K562 (cell line): ENCODE measurements around the gene CTCF. TPM values are rescaled to one million over a fixed set of nuclear protein-coding genes. Genes with fewer than 3 reads are reported as not detected.

Experiments used
- ATAC-seq: fragments of 200-7000 bp; cut with Tn5 transposase; 3 replicates; pipeline ENCODE4 v1.9.1; 2020; ENCODE audit warnings: moderate library complexity
- BruUV-seq: library from RNA; stranded (reverse); fragments of 400-500 nt; replicated peaks from 2 replicates; lab custom pipeline; 2021; lab: Mats Ljungman, UMichigan
- CTCF ChIA-PET: fragments of 300-600 bp; formaldehyde crosslinking; extraction: SDS; loops from one replicate; lab custom pipeline; 2021; ENCODE audit warnings: low intra/inter-chr PET ratio; lab: Yijun Ruan, JAX
- POLR2A ChIA-PET: fragments of 300-600, 350-650 bp; sonication (Branson Sonifier 250); formaldehyde crosslinking; extraction: SDS; loops from one replicate; lab custom pipeline; 2021; ENCODE audit warnings: antibody characterized with exemption, inconsistent platforms; lab: Yijun Ruan, JAX
- DNase-seq, 4 experiments: peaks; one replicate each; pipeline versions ENCODE4 v3.0.0 to v3.0.0-alpha.2; 2011 to 2018; ENCODE audit warnings: low spot score in 3 of 4, mixed read lengths in 3 of 4; ENCODE audit errors: extremely low read depth in 1 of 4
- FAIRE-seq: peaks from 2 replicates; lab custom pipeline; 2011; peaks lifted over from hg19 to GRCh38; lab: Jason Lieb, UNC
- H2AFZ ChIP-seq: 2 replicates; pipeline ENCODE4 v1.6.0; 2011; ENCODE audit warnings: low read depth, low read length, control low read depth, inconsistent platforms
- H3K27ac ChIP-seq: fragments of 200-600 bp; 3 replicates; pipeline ENCODE4 v1.8.0; 2011; ENCODE audit warnings: low read depth, mild to moderate bottlenecking, control low read depth, inconsistent platforms, low read length, moderate library complexity, mixed read lengths; ENCODE audit errors: extremely low read depth
- H3K27me3 ChIP-seq, 2 experiments: fragments of 300-600 bp in 1 of 2; 2 replicates in 1 of 2; 3 replicates in 1 of 2; pipeline versions ENCODE4 v1.6.0 to v1.8.0; 2011; ENCODE audit warnings: inconsistent platforms in 2 of 2, low read length in 2 of 2, mild to moderate bottlenecking in 1 of 2, mixed read lengths in 1 of 2, moderate library complexity in 1 of 2; ENCODE audit not compliant: control insufficient read depth in 2 of 2, insufficient read depth in 2 of 2
- H3K36me3 ChIP-seq: fragments of 300-600 bp; 3 replicates; pipeline ENCODE4 v1.8.0; 2011; ENCODE audit warnings: mild to moderate bottlenecking, low read length, inconsistent platforms; ENCODE audit not compliant: control insufficient read depth, insufficient read depth
- H3K4me1 ChIP-seq, 2 experiments: fragments of 200-600 bp in 1 of 2; replicated peaks in 1 of 2; 2 replicates in 1 of 2; 3 replicates in 1 of 2; pipeline versions ENCODE4 v1.5.1 to v1.8.0; 2011; ENCODE audit warnings: inconsistent platforms in 2 of 2, low read length in 2 of 2, mild to moderate bottlenecking in 1 of 2, mixed read lengths in 1 of 2, moderate library complexity in 1 of 2; ENCODE audit not compliant: control insufficient read depth in 2 of 2, insufficient read depth in 2 of 2
- H3K4me2 ChIP-seq: 2 replicates; pipeline ENCODE4 v1.6.1; 2011; ENCODE audit warnings: low read length, control low read depth, inconsistent platforms, mixed read lengths; ENCODE audit not compliant: insufficient read depth
- H3K4me3 ChIP-seq: fragments of 200-600 bp; sonication (generic), shearing (Covaris generic); 2 replicates; pipeline ENCODE4 v1.5.1; 2016; ENCODE audit warnings: control low read depth, inconsistent platforms
- H3K79me2 ChIP-seq: fragments of 200-600 bp; 3 replicates; pipeline ENCODE4 v1.8.0; 2011; ENCODE audit warnings: low read length, inconsistent platforms; ENCODE audit not compliant: control insufficient read depth, insufficient read depth
- H3K9ac ChIP-seq, 2 experiments: 2 replicates each; pipeline versions ENCODE4 v1.6.0 to v1.6.1; 2011; ENCODE audit warnings: low read depth in 2 of 2, low read length in 2 of 2, control low read depth in 1 of 2, inconsistent platforms in 1 of 2, mild to moderate bottlenecking in 1 of 2, mixed read lengths in 1 of 2; ENCODE audit not compliant: insufficient read depth in 1 of 2
- H3K9me1 ChIP-seq: one replicate; pipeline ENCODE4 v1.6.0; 2011; ENCODE audit warnings: inconsistent platforms, mild to moderate bottlenecking, low read length, moderate library complexity; ENCODE audit not compliant: control insufficient read depth, insufficient read depth
- H3K9me3 ChIP-seq: replicated peaks from 2 replicates; pipeline ENCODE4 v1.5.1; 2011; ENCODE audit warnings: low read depth, low read length, inconsistent platforms; ENCODE audit not compliant: control insufficient read depth, insufficient read depth
- H4K20me1 ChIP-seq: replicated peaks from 2 replicates; pipeline ENCODE4 v1.6.1; 2011; ENCODE audit warnings: low read length, inconsistent platforms, mixed read lengths; ENCODE audit not compliant: control insufficient read depth, insufficient read depth
- FOXJ2 ChIP-seq: fragments of 200-800 bp; sonication (Bioruptor generic); IDR thresholded peaks from 2 replicates; pipeline ENCODE4 v1.6.1; 2016; ENCODE audit warnings: missing genetic modification characterization, missing compliant biosample characterization
- GTF2E2 ChIP-seq: fragments of 200-800 bp; sonication (Bioruptor generic); IDR thresholded peaks from 2 replicates; pipeline ENCODE4 v1.6.1; 2016; ENCODE audit warnings: missing genetic modification characterization, missing compliant biosample characterization
- HNRNPH1 ChIP-seq: fragments of 200-400 bp; formaldehyde crosslinking; optimal IDR thresholded peaks from 2 replicates; pipeline ENCODE3; 2017; ENCODE audit warnings: low read depth, mild to moderate bottlenecking, low read length, moderate library complexity
- MCM2 ChIP-seq: fragments of 450-650 bp; IDR thresholded peaks from 2 replicates; pipeline ENCODE4 v1.6.1; 2017; ENCODE audit warnings: low read depth, mild to moderate bottlenecking
- MCM7 ChIP-seq, 2 experiments: fragments of 450-650 bp; IDR thresholded peaks; 2 replicates each; pipeline ENCODE4 v1.6.1; 2016 to 2018
- SREBF1 ChIP-seq: fragments of 150-350 bp; IDR thresholded peaks from 2 replicates; pipeline ENCODE4 v1.6.1; 2014; ENCODE audit warnings: antibody characterized with exemption, low read depth, low read length, borderline replicate concordance
- TCF7 ChIP-seq: sonication (generic); IDR thresholded peaks from 2 replicates; pipeline ENCODE4 v1.6.1; 2016; ENCODE audit warnings: antibody characterized with exemption, borderline replicate concordance
- ZNF24 ChIP-seq: fragments of 450-650 bp; IDR thresholded peaks from 2 replicates; pipeline ENCODE4 v1.6.1; 2016
- ZNF696 ChIP-seq: fragments of 250-450 bp; sonication (Bioruptor Pico); conservative IDR thresholded peaks from 2 replicates; pipeline ENCODE4 v1.4.0; 2020; ENCODE audit warnings: mild to moderate bottlenecking, moderate library complexity
- WGBS: fragments of 100-300 bp; shearing (Covaris generic); methylation state at CpG from one replicate; pipeline ENCODE4 v1.1.6; 2016; ENCODE audit warnings: low coverage, mixed read lengths; ENCODE audit not compliant: insufficient coverage; ENCODE audit errors: missing lambda C conversion rate; 5-methylcytosine and 5-hydroxymethylcytosine counted together
- in situ Hi-C: fragments of 300-500 bp; cut with MboI; formaldehyde crosslinking; loops from 4 replicates; pipeline ENCODE4 v1.15.0; 2018; ENCODE audit warnings: inconsistent platforms, mixed read lengths
- intact Hi-C: fragments of 100-400 bp; cut with micrococcal nuclease; formaldehyde crosslinking; loops from 2 replicates; pipeline ENCODE4 v1.14.2; 2022
- polyA plus RNA-seq, 8 experiments: library from polyadenylated mRNA; depleted of rRNA in 4 of 8; stranded (reverse) in 5 of 8; unstranded in 3 of 8; fragments of >200 nt; fragmentation: Nextera tagmentation in 2 of 8; fragmentation: Illumina TruSeq in 1 of 8; extraction: Ambion mirVana in 2 of 8; extraction: Trizol in 1 of 8; gene quantifications; 2 replicates each; pipeline versions ENCODE4 v1.2.1 to v1.2.3, GENCODE V29; 2011 to 2014; ENCODE audit warnings: inconsistent platforms in 1 of 8, missing spikeins in 1 of 8
- total RNA-seq, 7 experiments: library from RNA; depleted of rRNA in 6 of 7; stranded (reverse); fragments of >200 nt in 6 of 7; fragmentation: Illumina TruSeq in 2 of 7; extraction: Trizol in 2 of 7; gene quantifications; 2 replicates each; pipeline versions ENCODE4 v1.2.1 to v1.2.3, GENCODE V29; 2011 to 2021; ENCODE audit warnings: low replicate concordance in 1 of 7
- TF ChIP-seq, protein P1 (sequence below): fragments of 450-650 bp; IDR thresholded peaks from 2 replicates; pipeline ENCODE4 v1.6.1; 2017; ENCODE audit warnings: mild to moderate bottlenecking, moderate library complexity
- TF ChIP-seq, protein P2 (sequence below): fragments of 450-650 bp; conservative IDR thresholded peaks from 2 replicates; pipeline ENCODE4 v1.6.1; 2016; ENCODE audit warnings: missing genetic modification characterization, low read depth, mild to moderate bottlenecking, control low read depth, missing compliant biosample characterization

Gene CTCF
- total and polyA plus RNA-seq, 9 of the 15 experiments (the other 6 are each of a cell fraction or from before 2014, with no cell fraction given): 7.8 to 49.2 (median 33.9) TPM

DNA sequence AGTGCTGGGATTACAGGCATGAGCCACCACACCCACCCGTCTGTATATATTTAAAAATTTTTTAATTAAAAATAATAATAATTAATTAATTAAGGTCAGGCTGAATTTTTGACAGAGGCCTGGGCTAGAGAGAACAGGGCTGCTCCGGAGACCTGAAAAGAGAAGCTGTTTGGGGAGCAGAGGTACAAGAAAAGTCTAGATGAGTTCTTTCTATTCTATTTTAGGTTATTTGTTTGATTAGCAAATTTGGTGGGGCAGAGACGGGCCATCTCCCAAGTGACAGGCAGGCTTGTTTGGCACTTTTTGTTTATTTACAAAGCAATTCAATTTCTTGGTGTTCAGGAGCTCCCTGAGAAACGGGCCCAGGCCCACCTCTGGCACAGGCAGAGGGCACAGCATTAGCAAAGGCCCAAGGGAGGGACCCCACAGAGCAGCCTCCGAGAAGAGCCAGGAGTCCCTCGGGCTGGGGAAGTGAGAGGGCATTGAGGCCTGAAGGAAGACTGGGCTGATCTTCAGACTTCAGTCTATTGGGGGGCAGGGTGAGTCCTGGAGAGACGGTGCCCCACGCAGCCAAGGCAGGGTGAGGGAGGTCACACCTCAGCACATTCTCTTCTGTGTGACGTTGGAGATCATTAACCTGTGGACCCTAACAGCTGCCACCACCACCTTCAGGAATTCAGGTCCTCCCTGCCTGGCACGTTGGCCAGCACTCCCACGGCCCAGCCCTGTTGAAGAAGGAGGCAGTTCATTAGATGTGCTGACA, 44.5 kb upstream of the CTCF start:
- Histone ChIP-seq H3K9ac (peak overlapping the region in 1 of 2 experiments; percentile 72; a peak in 1 of 4 replicates), H4K20me1 (no peaks in the 10 kb centered on the region), H3K9me3 (no peaks in the 10 kb centered on the region), H3K27ac (no peak overlapping the region), H3K4me1 (peaks cover 2 to 10% of the 10 kb centered on the region in 2 experiments; a peak in 4 of 5 replicates), H3K79me2 (no peaks in the 10 kb centered on the region), H3K4me2 (no peak overlapping the region), H3K36me3 (no peaks in the 10 kb centered on the region), H3K27me3 (no peaks in the 10 kb centered on the region), H3K4me3 (no peak overlapping the region), H2AFZ (no peak overlapping the region), H3K9me1 (no peaks in the 10 kb centered on the region)
- FAIRE-seq: no peak
- TF ChIP-seq ZNF696 (CRISPR knock-in tag): no peak
- TF ChIP-seq MCM2: no peak
- no peak for TF ChIP-seq MCM7 (IDR thresholded peaks at IDR 0.05)
- TF ChIP-seq, protein P1, sequence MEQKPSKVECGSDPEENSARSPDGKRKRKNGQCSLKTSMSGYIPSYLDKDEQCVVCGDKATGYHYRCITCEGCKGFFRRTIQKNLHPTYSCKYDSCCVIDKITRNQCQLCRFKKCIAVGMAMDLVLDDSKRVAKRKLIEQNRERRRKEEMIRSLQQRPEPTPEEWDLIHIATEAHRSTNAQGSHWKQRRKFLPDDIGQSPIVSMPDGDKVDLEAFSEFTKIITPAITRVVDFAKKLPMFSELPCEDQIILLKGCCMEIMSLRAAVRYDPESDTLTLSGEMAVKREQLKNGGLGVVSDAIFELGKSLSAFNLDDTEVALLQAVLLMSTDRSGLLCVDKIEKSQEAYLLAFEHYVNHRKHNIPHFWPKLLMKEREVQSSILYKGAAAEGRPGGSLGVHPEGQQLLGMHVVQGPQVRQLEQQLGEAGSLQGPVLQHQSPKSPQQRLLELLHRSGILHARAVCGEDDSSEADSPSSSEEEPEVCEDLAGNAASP: no peak
- TF ChIP-seq, protein P2, sequence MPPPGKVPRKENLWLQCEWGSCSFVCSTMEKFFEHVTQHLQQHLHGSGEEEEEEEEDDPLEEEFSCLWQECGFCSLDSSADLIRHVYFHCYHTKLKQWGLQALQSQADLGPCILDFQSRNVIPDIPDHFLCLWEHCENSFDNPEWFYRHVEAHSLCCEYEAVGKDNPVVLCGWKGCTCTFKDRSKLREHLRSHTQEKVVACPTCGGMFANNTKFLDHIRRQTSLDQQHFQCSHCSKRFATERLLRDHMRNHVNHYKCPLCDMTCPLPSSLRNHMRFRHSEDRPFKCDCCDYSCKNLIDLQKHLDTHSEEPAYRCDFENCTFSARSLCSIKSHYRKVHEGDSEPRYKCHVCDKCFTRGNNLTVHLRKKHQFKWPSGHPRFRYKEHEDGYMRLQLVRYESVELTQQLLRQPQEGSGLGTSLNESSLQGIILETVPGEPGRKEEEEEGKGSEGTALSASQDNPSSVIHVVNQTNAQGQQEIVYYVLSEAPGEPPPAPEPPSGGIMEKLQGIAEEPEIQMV (tag): no peak
- TF ChIP-seq HNRNPH1: no peak
- no peak for TF ChIP-seq SREBF1
- TF ChIP-seq FOXJ2: no peak
- TF ChIP-seq TCF7: no peak
- TF ChIP-seq ZNF24: no peak
- TF ChIP-seq GTF2E2: no peak
- no TSS peak for BruUV-seq
- ATAC-seq: no peak
- CTCF ChIA-PET: interaction anchor here (5.8 kb wide), 1 partner anchor 24 kb away, joined by 53 read pairs; no protein-coding TSS in a partner anchor
- WGBS: 35% methylated on average over 11 of the region's 11 CpGs
- intact Hi-C loops: loop anchor here (10.0 kb wide), 1 partner anchor 93 kb away; no protein-coding TSS in a partner anchor
- no peak for DNase-seq
- in situ Hi-C loops: no loop called here
- POLR2A ChIA-PET: interaction anchor here (0.7 kb wide), 1 partner anchor 143 kb away, joined by 3 read pairs; the partner anchor contains the start of gene PARD6A
